ENCODE measurements around the gene KLK3.

Gene KLK3

DNA sequence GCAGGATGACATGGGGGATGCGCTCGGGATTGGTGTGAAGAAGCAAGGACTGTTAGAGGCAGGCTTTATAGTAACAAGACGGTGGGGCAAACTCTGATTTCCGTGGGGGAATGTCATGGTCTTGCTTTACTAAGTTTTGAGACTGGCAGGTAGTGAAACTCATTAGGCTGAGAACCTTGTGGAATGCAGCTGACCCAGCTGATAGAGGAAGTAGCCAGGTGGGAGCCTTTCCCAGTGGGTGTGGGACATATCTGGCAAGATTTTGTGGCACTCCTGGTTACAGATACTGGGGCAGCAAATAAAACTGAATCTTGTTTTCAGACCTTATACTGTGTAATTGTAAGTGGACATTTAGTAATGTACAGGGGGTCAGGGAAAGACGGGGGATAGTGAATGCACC is 25.5 kb downstream of the KLK3 start:
- Histone ChIP-seq H3K9me3 (ENCODE audit: insufficient read depth, low read length) (no peaks in the 10 kb centered on the region), H3K9ac (ENCODE audit: insufficient read length, low read depth) (no peak overlapping the region), H3K36me3 (ENCODE audit: insufficient read depth, insufficient read length, low read length) (no peaks in the 10 kb centered on the region), H3K27me3 (ENCODE audit: insufficient read depth, insufficient read length) (peaks cover 6% of the 10 kb centered on the region), H3K4me3 (ENCODE audit: insufficient read length, low read depth) (no peak overlapping the region), H3K4me1 (ENCODE audit: insufficient read depth, insufficient read length) (peaks cover 2% of the 10 kb centered on the region)
- TF ChIP-seq ZNF274 (IDR thresholded peaks at IDR 0.05; ENCODE audit: low read depth, low read length) (no peak), YY1 (IDR thresholded peaks at IDR 0.05; ENCODE audit: insufficient read depth, insufficient read length) (no peak), SUZ12 (IDR thresholded peaks at IDR 0.05; ENCODE audit: extremely low read depth, insufficient read depth, insufficient read length) (no peak)
- no peak for DNase-seq (ENCODE audit: low read depth, low spot score)

DNA sequence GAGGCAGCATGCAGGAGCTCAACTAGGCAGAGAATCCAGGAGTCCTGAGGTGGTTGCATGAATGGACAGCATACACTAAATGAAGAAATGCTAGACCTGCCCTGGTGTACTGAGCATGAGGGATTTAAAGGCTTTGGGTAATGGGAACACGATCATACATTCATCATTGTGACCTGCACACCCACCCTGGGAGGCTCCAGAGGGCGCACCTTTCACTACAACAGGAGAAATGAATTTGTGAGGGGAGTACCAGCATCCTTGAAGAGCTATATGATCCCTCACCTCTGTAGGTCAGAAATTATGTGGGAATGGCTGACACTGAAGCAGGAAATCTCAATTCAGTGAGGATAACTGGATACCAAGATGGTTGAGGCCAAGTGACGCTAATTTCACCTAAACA is 27.5 kb downstream of the KLK3 start:
- peaks cover 5% of the 10 kb centered on the region for H3K27me3 ChIP-seq (ENCODE audit: insufficient read depth, insufficient read length)
- TF ChIP-seq SUZ12 (IDR thresholded peaks at IDR 0.05; ENCODE audit: extremely low read depth, insufficient read depth, insufficient read length) (no peak), ZNF274 (IDR thresholded peaks at IDR 0.05; ENCODE audit: low read depth, low read length) (no peak), YY1 (IDR thresholded peaks at IDR 0.05; ENCODE audit: insufficient read depth, insufficient read length) (no peak)
- DNase-seq (ENCODE audit: low read depth, low spot score): no peak

DNA sequence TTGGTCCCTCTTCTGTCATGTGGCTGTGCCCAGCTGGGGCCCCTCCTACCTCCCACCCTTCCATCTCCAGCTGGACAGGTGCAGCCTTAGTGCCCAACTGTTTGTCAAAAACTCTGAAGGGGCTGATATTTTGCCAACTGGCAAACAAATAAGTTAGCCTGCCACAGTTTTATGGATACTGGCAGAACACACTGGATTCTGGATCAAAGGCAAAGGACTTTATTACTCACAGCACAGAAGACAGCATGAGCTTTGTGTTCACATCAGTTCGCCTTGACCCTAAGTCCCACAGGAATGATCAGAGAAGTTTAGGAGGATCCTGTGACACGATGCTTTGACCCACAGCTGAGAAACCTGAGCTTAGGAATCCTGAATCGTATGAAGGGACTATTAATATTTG is 34.9 kb downstream of the KLK3 start:
- no peak overlapping the region for H3K4me3 ChIP-seq (ENCODE audit: insufficient read length, low read depth)
- H3K4me1 ChIP-seq (ENCODE audit: insufficient read depth, insufficient read length): no peaks in the 10 kb centered on the region
- H3K36me3 ChIP-seq (ENCODE audit: insufficient read depth, insufficient read length, low read length): no peaks in the 10 kb centered on the region
- H3K27me3 ChIP-seq (ENCODE audit: insufficient read depth, insufficient read length): peaks cover 11% of the 10 kb centered on the region
- TF ChIP-seq YY1 (IDR thresholded peaks at IDR 0.05; ENCODE audit: insufficient read depth, insufficient read length) (no peak), SUZ12 (IDR thresholded peaks at IDR 0.05; ENCODE audit: extremely low read depth, insufficient read depth, insufficient read length) (no peak), ZNF274 (IDR thresholded peaks at IDR 0.05; ENCODE audit: low read depth, low read length) (no peak)
- peaks cover 14% of the 10 kb centered on the region; the same call in 1 of the 2 replicates for H3K9me3 ChIP-seq (ENCODE audit: insufficient read depth, low read length)
- H3K9ac ChIP-seq (ENCODE audit: insufficient read length, low read depth): no peak overlapping the region
- DNase-seq (ENCODE audit: low read depth, low spot score): no peak

More for the DNA sequence above, 27.5 kb downstream of the KLK3 start:
- no peak overlapping the region for H3K4me3 ChIP-seq (ENCODE audit: insufficient read length, low read depth)
- H3K9ac ChIP-seq (ENCODE audit: insufficient read length, low read depth): no peak overlapping the region
- H3K4me1 ChIP-seq (ENCODE audit: insufficient read depth, insufficient read length): peaks cover 2% of the 10 kb centered on the region
- H3K9me3 ChIP-seq (ENCODE audit: insufficient read depth, low read length): no peaks in the 10 kb centered on the region
- H3K36me3 ChIP-seq (ENCODE audit: insufficient read depth, insufficient read length, low read length): no peaks in the 10 kb centered on the region

DNA sequence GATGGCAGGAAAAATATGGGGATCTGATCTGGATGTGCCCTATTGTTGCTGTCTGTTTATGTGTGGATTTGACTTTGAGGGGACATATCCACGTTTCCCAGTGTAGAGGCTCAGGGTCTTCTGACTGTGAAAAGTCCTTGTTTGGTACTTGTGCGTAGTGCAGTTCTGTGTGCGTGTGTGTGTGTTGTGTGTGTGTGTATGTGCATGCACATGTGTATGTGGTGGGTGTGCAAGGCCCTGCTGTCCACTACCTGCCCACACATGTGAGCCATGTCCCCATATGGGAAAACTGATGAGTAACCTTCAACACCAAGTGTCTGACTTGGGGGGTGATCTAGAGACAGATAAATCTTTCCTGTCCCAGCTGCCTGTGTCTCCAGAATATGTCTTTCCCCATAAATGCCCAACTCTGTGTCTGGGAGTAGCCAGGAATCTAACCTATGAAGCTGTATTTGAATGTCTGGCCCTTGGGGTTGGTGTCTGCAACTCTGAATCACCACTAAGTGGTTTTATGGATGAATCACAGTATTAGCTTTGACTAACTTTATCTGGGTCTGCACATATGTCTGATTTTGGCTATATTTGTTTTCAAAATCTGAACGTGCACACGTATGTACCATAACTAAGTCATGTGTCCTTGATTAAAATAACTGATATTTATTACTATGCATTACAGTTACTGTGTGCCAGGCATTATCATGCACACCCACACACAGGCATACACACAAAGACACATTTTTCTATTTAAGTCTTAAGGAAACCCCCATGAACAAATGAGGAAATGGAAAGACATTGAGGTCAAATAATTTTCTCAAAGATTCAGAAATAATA is 35.9 kb downstream of the KLK3 start:
- DNase-seq (ENCODE audit: low read depth, low spot score): no peak
- H3K4me3 ChIP-seq (ENCODE audit: insufficient read length, low read depth): no peak overlapping the region

DNA sequence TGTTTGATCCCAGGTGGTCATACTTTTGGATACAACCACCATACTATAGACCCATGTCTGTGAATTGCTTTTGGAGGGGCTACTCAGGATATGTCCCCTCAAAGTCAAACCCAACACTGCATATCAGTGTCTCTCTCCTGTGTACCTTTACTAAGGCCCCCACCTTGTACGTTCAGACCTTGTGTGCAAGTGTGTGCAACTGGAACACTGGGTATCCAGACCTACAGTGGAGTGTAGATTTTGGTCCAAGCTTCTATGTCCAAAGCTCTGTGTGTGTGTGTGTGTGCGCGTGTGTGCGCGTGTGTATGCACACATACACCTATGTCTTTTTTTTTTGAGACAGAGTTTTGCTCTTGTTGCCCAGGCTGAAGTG is 36.5 kb downstream of the KLK3 start:
- H3K9me3 ChIP-seq (ENCODE audit: insufficient read depth, low read length): peaks cover 23% of the 10 kb centered on the region; the same call in 1 of the 2 replicates

More for the DNA sequence above, 35.9 kb downstream of the KLK3 start:
- no peaks in the 10 kb centered on the region for H3K36me3 ChIP-seq (ENCODE audit: insufficient read depth, insufficient read length, low read length)
- no peaks in the 10 kb centered on the region for H3K4me1 ChIP-seq (ENCODE audit: insufficient read depth, insufficient read length)
- H3K27me3 ChIP-seq (ENCODE audit: insufficient read depth, insufficient read length): peaks cover 11% of the 10 kb centered on the region
- no peak overlapping the region for H3K9ac ChIP-seq (ENCODE audit: insufficient read length, low read depth)
- peaks cover 23% of the 10 kb centered on the region; the same call in 1 of the 2 replicates for H3K9me3 ChIP-seq (ENCODE audit: insufficient read depth, low read length)
- no peak for TF ChIP-seq YY1 (IDR thresholded peaks at IDR 0.05; ENCODE audit: insufficient read depth, insufficient read length)
- TF ChIP-seq SUZ12 (IDR thresholded peaks at IDR 0.05; ENCODE audit: extremely low read depth, insufficient read depth, insufficient read length): no peak
- TF ChIP-seq ZNF274 (IDR thresholded peaks at IDR 0.05; ENCODE audit: low read depth, low read length): no peak

DNA sequence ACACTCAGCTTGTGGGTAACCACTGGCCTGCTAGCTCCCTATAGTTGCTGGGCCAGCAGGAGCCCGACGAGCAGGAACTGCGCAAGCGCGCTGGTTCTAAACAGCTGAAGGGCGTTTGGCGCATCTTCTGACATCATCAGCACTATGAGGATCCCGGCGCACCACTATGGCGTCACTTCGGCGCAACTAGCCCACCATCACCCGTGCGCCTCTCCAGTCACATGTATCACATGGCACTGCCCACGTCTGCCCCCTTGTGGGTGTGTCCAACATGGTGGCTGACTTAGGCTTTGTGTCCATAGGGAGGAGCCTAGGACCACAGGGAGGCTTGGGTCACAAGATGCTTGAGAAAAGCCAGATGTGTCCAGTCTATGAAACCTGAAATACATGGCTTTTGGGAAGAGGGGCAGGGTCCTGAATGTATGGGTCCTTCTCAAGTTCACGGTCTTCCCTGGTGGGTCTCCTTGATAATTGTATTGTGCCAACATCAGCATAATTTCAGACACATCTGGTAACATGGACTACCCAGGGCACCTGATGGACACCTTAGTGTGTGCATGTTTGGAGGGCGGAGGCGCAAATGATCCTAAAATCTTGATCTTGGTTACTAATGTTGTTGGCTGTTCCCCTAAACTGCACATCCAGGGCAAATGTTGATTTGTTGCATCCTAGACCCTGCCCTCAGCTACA is 38.5 kb downstream of the KLK3 start:
- H3K36me3 ChIP-seq (ENCODE audit: insufficient read depth, insufficient read length, low read length): no peaks in the 10 kb centered on the region
- H3K9me3 ChIP-seq (ENCODE audit: insufficient read depth, low read length): peaks cover 23% of the 10 kb centered on the region; the same call in 1 of the 2 replicates
- DNase-seq (ENCODE audit: low read depth, low spot score): no peak

More for the DNA sequence above, 36.5 kb downstream of the KLK3 start:
- peaks cover 11% of the 10 kb centered on the region for H3K27me3 ChIP-seq (ENCODE audit: insufficient read depth, insufficient read length)
- no peaks in the 10 kb centered on the region for H3K36me3 ChIP-seq (ENCODE audit: insufficient read depth, insufficient read length, low read length)
- no peaks in the 10 kb centered on the region for H3K4me1 ChIP-seq (ENCODE audit: insufficient read depth, insufficient read length)
- DNase-seq (ENCODE audit: low read depth, low spot score): no peak
- TF ChIP-seq SUZ12 (IDR thresholded peaks at IDR 0.05; ENCODE audit: extremely low read depth, insufficient read depth, insufficient read length) (no peak), ZNF274 (IDR thresholded peaks at IDR 0.05; ENCODE audit: low read depth, low read length) (no peak), YY1 (IDR thresholded peaks at IDR 0.05; ENCODE audit: insufficient read depth, insufficient read length) (no peak)
- H3K4me3 ChIP-seq (ENCODE audit: insufficient read length, low read depth): no peak overlapping the region
- H3K9ac ChIP-seq (ENCODE audit: insufficient read length, low read depth): no peak overlapping the region

More for the DNA sequence above, 38.5 kb downstream of the KLK3 start:
- Histone ChIP-seq H3K4me3 (ENCODE audit: insufficient read length, low read depth) (no peak overlapping the region), H3K27me3 (ENCODE audit: insufficient read depth, insufficient read length) (peaks cover 6% of the 10 kb centered on the region), H3K9ac (ENCODE audit: insufficient read length, low read depth) (no peak overlapping the region), H3K4me1 (ENCODE audit: insufficient read depth, insufficient read length) (no peaks in the 10 kb centered on the region)
- no peak for TF ChIP-seq YY1 (IDR thresholded peaks at IDR 0.05; ENCODE audit: insufficient read depth, insufficient read length)
- TF ChIP-seq ZNF274 (IDR thresholded peaks at IDR 0.05; ENCODE audit: low read depth, low read length): no peak
- TF ChIP-seq SUZ12 (IDR thresholded peaks at IDR 0.05; ENCODE audit: extremely low read depth, insufficient read depth, insufficient read length): no peak

Measured in NT2/D1 (cell line).